Sigmoid colon (tissue), 4 donors: ENCODE results near the gene IGSF21.

Source experiments
- EP300 ChIP-seq, 4 donors: sonication (generic); formaldehyde crosslinking; IDR thresholded peaks; one replicate each; pipeline ENCODE4 v1.6.1; 2017; ENCODE audit warnings: antibody characterized with exemption in 4 of 4
- POLR2A ChIP-seq, 2 donors: fragments of 450-650 bp; IDR thresholded peaks; one replicate each; pipeline ENCODE4 v1.6.1; 2016; ENCODE audit warnings: antibody characterized with exemption in 2 of 2, mild to moderate bottlenecking in 2 of 2, moderate library complexity in 2 of 2
- TF ChIP-seq, protein P1 (sequence below), 4 experiments: fragments of 450-650 bp in 3 of 4; fragments of 200-600 bp in 1 of 4; IDR thresholded peaks; one replicate each; pipeline ENCODE4 v1.5.1; 2016 to 2019; ENCODE audit warnings: antibody characterized with exemption in 4 of 4, mild to moderate bottlenecking in 3 of 4, moderate library complexity in 2 of 4

DNA sequence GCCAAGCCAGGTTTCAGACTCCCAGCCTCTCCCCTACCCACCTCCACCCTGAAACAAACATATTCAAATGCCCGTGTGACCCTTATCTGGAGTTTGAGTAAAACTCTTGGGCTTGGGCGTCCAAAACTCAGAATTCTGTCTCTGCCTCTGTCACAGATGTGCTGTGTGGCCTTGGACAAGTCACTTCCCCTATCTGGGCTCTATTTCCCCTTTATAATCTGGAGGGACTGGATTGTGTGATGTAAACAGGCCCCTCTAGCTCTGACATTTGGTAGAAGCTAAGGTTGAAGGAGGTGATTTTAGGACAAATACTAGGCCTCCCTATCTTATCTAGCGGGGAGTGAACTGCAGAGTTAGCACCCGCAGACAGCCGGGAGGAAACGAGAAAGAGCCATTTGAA, 67.5 kb downstream of the IGSF21 start:
- TF ChIP-seq, protein P1, sequence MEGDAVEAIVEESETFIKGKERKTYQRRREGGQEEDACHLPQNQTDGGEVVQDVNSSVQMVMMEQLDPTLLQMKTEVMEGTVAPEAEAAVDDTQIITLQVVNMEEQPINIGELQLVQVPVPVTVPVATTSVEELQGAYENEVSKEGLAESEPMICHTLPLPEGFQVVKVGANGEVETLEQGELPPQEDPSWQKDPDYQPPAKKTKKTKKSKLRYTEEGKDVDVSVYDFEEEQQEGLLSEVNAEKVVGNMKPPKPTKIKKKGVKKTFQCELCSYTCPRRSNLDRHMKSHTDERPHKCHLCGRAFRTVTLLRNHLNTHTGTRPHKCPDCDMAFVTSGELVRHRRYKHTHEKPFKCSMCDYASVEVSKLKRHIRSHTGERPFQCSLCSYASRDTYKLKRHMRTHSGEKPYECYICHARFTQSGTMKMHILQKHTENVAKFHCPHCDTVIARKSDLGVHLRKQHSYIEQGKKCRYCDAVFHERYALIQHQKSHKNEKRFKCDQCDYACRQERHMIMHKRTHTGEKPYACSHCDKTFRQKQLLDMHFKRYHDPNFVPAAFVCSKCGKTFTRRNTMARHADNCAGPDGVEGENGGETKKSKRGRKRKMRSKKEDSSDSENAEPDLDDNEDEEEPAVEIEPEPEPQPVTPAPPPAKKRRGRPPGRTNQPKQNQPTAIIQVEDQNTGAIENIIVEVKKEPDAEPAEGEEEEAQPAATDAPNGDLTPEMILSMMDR (IDR thresholded peaks at IDR 0.05) = no peak
- no peak for TF ChIP-seq EP300 (IDR thresholded peaks at IDR 0.05)
- no peak for TF ChIP-seq POLR2A (IDR thresholded peaks at IDR 0.05)
